D721Med (cell line): ENCODE data around the gene SCUBE1.

Source experiments
- DNase-seq: peaks from one replicate; pipeline ENCODE4 v3.0.0; 2011; ENCODE audit warnings: low spot score; ENCODE audit not compliant: insufficient read length
- FAIRE-seq: peaks from 2 replicates; lab custom pipeline; 2011; peaks lifted over from hg19 to GRCh38; lab: Jason Lieb, UNC
- TF ChIP-seq, protein P1 (sequence below): IDR thresholded peaks from 2 replicates; pipeline ENCODE4 v1.5.1; 2012; ENCODE audit warnings: mild to moderate bottlenecking, control low read depth; ENCODE audit not compliant: insufficient read depth; ENCODE audit errors: missing control alignments

The SCUBE1 gene

DNA sequence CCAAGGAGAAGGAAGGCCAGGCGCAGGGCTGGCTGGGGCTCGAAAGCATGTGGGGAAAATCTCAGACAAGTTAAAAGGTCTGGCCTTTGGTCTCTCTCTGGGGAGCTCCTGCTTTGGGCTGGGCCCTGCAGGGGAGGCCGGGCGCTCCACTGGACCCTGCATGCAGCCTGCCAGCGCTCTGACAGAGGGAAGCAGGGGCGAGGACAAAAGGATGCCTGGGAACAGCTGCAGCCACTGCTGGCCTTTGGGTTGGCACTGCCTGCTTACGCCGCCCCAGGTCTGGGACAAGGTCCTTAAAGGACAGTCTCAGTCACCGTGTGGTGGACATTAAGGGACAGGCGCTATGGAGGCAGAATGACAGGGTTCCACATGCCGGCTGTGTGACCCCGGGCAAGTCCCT, 99.8 kb downstream of the SCUBE1 start:
- DNase-seq (no peak), FAIRE-seq (no peak)
- TF ChIP-seq, protein P1, sequence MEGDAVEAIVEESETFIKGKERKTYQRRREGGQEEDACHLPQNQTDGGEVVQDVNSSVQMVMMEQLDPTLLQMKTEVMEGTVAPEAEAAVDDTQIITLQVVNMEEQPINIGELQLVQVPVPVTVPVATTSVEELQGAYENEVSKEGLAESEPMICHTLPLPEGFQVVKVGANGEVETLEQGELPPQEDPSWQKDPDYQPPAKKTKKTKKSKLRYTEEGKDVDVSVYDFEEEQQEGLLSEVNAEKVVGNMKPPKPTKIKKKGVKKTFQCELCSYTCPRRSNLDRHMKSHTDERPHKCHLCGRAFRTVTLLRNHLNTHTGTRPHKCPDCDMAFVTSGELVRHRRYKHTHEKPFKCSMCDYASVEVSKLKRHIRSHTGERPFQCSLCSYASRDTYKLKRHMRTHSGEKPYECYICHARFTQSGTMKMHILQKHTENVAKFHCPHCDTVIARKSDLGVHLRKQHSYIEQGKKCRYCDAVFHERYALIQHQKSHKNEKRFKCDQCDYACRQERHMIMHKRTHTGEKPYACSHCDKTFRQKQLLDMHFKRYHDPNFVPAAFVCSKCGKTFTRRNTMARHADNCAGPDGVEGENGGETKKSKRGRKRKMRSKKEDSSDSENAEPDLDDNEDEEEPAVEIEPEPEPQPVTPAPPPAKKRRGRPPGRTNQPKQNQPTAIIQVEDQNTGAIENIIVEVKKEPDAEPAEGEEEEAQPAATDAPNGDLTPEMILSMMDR, result no peak

DNA sequence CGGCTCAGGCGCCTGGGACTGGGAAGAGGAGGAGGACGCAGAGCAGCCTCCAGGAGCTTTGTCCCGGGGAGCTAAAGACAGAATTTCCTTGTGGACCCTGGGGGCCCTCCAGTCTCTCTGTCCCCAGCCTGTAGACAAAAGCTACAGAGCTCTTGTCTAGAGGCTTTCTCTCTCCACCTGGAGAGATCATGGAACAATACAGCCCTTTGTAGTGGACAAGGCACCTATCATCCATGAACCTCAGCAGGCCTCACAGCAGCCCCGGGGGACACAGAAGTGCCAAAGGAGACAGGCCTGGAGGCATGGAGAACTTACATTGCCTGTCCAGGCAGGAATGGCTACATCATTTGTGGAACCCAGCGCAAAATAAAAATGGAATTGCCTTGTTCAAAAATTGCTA, 100.5 kb downstream of the SCUBE1 start:
- TF ChIP-seq, protein P1, result no peak
- no peak for FAIRE-seq
- no peak for DNase-seq

DNA sequence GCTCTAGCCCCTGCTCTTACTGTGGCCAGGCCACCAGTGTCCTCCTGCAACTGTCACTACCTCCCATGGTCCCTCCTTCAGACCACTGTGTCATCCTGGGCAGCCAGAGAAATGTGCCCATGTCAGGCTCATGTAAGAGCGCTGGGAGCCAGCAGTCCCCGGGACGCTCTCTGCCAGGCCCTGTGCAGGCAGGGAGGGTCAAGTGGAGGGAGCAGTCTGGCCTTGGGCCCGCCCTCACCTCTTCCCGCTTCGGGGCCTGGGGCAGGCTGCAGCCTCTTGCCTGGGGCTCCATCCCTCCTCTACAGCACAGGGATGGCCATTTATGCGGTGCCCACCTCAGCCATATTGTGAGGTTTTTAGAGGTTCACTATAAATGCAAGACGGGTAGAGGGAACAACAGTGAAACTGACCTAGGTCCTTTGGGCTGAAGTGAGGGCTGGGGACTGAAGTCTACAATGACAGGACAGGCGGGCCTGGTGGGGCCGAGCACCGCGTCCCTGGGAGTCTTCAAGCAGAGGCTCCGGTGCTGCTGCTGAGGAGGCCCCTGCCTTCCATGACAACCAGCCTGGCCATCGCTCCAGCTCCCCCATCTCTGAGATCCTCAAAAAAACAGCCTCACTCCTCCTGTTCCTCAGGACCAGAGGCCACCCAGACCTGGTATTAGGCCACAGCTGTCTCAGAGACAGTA, 101.3 kb downstream of the SCUBE1 start:
- TF ChIP-seq, protein P1, result no peak
- FAIRE-seq, result no peak
- no peak for DNase-seq

DNA sequence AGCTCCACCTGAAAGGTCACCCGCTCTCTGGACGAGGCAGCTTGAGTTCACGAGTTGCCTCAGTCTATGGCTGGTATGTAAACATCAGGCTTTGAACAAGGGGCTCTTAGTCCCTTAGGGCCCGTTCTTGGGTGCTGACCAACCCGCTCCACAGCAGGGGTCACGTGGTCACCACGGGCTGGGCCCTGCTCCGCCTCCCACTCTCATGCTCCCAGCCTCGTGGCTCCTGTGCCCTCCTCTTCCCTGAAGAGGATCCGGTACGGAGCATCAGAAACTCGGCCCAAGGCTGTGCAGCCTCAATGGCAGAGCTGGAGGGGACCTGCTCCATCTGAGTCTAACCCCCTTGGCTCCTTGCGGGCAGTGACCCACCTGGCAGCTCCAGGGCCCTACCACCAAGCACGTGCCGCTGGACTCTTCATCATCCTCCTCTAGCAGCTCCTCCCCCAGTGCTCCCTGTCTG, 102.0 kb downstream of the SCUBE1 start:
- no peak for FAIRE-seq

DNA sequence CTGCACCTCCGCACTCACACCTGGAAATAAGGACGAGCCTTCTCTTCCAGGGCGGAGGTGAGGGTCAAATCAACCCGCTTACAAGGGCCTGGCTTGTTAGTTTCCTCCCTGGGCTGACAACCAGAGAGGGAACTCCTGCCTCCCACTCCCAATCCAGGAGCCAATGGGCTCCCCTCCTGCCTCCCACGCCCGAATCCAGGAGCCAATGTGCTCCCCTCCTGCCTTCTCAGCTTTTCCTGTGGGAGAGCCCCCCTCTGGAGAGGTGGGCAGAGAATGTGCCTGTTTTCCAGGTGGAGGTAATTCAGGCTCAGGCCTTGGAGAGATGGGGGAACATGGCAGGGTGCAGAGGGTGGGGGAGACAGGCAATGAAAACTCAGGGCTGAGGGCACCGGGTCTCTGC, 102.6 kb downstream of the SCUBE1 start:
- DNase-seq (no peak), FAIRE-seq (no peak)
- TF ChIP-seq, protein P1, result no peak

More for the DNA sequence above, 102.0 kb downstream of the SCUBE1 start:
- TF ChIP-seq, protein P1, result no peak
- no peak for DNase-seq

DNA sequence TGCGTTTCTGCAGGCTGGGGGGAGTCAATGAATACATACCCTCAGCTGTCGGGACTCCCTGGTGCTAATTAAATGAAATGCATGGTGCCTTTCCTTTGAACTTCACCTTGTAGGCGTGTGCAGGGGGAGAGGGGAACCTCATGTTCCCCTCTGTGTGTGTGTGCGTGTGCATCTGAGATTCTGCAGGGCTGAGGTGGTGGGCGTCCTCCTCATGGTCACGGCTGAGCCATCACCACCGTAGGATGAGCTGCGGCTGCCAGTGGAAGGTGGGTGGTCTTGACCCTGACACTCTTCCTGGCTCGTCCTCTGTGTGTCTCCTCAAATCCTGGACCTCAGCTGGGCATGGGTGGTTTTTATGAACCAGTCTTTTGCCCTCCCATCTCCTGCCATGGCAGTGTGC, 103.2 kb downstream of the SCUBE1 start:
- DNase-seq (no peak), FAIRE-seq (no peak)
- TF ChIP-seq, protein P1, result no peak

DNA sequence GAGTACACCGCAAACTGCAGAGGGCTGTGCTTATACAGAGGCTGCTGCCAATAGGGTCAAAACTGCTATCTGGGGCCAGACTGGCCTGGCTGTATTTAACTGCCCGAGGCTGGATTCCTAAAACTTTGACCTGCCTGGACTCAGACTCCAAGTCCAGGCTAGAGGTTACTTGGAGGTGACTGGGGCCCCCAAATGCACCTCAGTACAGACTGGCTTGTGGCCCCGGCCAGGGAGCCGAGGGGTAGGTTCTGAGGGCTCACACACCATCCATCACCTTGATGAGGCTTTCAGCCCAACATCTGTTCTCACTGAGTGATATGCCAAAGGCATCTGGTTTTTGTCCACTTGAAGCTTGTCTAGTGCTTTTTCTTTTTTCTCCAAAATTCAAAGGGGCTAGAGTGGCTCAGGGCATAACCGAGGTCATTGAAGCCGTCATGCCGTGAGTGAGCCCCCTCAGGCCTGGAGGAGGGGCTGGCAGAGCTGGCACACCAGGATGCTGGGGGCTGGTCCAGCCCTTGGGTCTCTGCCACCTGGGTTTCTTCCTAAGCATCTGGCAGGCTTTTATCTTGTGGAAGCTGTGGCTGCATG, 103.9 kb downstream of the SCUBE1 start:
- TF ChIP-seq, protein P1, result no peak
- no peak for DNase-seq
- no peak for FAIRE-seq
